GM18505 (cell line): Measurements from ENCODE around the gene CEACAM19.
"Not testable (repeated sequence)": the region's sequence is repeated elsewhere in the genome, so short reads cannot be mapped to it uniquely, and the experiment has no call there.

ENCODE experiments used
- ATAC-seq: cut with Tn5 transposase; IDR thresholded peaks from one replicate; pipeline ENCODE4 v1.9.1; 2021; ENCODE audit not compliant: unreplicated experiment
- POLR2A ChIP-seq: IDR thresholded peaks from 4 replicates; pipeline ENCODE4 v1.6.1; 2011; ENCODE audit warnings: borderline replicate concordance; ENCODE audit not compliant: insufficient read depth, insufficient read length; ENCODE audit errors: extremely low read depth

CEACAM19 gene

DNA sequence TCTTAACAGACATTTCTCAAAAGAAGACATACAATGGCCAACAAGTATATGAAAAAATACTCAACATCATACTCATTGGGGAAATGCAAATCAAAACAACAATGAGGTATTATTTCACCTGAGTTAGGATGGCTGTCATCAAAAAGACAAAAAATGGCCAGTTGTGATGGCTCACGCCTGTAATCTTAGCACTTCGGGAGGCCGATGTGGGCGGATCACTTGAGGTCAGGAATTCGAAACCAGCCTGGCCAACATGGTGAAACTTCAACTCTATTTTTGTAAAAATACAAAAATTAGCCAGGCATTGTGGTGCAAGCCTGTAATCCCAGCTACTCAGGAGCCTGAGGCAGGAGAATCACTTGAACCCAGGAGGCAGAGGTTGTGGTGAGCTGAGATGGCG, 49.7 kb downstream of the CEACAM19 start:
- ATAC-seq, result no peak

DNA sequence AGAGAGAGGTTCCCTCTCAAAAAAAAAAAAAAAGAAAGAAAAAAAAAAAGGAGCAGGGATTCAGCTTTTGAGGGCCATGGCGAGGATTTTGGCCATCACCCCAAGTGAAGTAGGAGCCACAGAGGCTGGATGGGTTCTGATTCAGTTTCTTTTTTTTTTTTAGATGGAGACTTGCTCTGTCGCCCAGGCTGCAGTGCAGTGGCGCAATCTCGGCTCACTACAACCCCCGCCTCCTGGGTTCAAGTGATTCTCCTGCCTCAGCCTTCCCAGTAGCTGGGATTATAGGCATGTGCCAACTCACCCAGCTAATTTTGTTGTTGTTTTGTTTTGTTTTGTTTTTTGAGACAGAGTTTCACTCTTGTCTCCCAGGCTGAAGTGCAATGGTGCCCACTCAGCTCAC, 50.1 kb downstream of the CEACAM19 start:
- ATAC-seq, result not testable (repeated sequence)

More for the DNA sequence above, 49.7 kb downstream of the CEACAM19 start:
- TF ChIP-seq POLR2A, result no peak

GRCh38 chr19:44722131-44723121, 51.1 kb downstream of the CEACAM19 start:
- TF ChIP-seq POLR2A, result no peak
- ATAC-seq, result no peak

- peak; percentile 35 for ATAC-seq
- no peak for TF ChIP-seq POLR2A
These were observed 52.1 kb downstream of the CEACAM19 start for GRCh38 chr19:44723299-44723951.

GRCh38 chr19:44723952-44724319, 52.7 kb downstream of the CEACAM19 start:
- ATAC-seq, result peak; percentile 47
- no peak for TF ChIP-seq POLR2A

DNA sequence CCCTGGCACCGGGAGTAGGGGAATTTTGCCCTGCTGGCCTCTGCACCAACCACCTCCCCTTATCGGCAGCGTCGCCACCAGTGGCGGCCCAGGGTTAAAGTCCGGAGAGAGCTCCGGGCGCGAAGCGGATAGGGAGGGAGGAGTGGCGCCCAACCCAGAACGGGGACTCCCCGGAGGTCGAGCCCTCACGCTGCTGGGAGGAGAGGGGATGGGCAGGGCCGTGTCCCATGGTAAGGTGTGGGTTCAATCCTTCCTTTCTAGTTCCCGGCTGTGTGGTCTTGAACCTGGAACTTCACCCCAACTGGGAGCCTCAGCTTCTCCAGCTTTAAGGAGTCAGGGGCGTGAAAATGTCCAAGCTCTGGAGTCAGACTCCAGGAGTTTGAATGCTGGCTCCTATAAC, 54.0 kb downstream of the CEACAM19 start:
- no peak for ATAC-seq
- no peak for TF ChIP-seq POLR2A

- TF ChIP-seq POLR2A, result no peak
- no peak for ATAC-seq
These were observed 54.4 kb downstream of the CEACAM19 start for GRCh38 chr19:44725684-44726083.

DNA sequence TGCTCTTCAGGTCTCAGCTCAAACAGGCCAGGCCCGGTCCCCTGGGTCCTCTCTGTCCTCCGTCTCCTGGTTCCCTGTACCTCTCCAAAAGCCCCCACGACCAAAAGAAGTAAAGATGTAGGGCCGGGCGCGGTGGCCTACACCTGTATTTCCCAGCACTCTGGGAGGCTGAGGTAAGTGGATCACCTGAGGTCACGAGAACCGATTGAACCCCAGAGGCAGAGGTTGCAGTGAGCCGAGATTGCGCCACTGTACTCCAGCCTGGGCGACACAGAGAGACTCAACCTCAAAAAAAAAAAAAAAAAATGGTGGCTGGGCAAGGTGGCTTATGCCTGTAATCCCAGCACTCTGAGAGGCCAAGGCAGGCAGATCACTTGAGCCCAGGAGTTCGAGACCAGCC, 55.2 kb downstream of the CEACAM19 start:
- no peak for ATAC-seq
- TF ChIP-seq POLR2A, result no peak

DNA sequence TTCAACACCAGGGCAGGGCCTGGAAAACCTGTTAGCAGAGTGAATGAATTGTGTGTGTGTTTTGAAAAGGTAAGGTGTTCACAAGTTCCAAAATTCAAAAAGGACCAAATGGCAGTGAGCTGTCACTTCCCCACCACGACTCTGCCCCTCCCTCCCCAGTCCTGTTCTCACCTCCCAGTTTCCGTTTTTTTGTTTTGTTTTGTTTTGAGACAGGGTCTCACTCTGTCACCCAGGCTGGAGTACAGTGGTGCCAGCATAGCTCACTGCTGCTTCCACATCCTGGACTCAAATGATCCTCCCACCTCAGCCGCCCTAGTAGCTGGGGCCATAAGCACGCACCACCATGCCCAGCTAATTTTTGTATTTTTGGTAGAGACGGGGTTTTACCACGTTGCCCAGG, 56.9 kb downstream of the CEACAM19 start:
- no peak for ATAC-seq
- no peak for TF ChIP-seq POLR2A

GRCh38 chr19:44729516-44730033, 58.3 kb downstream of the CEACAM19 start:
- no peak for TF ChIP-seq POLR2A
- ATAC-seq, result no peak

DNA sequence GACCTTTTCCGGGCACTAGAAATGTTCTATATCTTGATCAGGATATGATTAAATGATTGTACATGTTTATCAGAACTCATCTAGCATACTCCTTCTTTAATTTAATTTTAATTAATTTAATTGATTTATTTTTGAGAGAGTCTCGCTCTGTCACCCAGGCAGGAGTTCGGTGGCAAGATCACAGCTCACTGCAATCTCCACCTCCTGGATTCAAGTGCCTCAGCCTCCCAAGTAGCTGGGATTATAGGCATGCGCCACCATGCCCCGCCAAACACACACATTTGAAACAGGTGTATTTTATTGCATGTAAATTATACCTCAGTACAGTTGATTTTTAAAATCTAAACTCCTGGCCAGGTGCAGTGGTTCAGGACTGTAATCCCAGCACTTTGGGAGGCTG, 59.8 kb downstream of the CEACAM19 start:
- no peak for ATAC-seq
- no peak for TF ChIP-seq POLR2A

DNA sequence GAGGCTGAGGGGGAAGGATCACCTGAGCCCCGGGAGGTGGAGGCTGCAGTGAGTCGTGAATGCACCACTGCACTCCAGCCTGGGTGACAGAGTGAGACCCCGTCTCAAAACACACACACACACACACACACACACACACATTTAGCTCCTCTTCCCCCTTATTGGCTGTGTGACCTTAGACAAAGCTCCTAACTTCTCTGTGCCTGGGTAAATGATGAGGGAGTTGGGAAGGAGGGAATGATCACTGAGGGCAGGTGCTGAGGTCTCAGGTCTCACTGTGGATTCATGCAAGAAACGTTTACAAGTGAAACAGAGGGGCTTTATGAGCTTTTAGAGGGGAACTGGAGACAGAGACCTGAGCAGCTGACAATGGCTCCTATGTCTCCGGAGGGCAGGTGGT, 60.3 kb downstream of the CEACAM19 start:
- no peak for TF ChIP-seq POLR2A
- no peak for ATAC-seq

GRCh38 chr19:44732235-44733014, 61.1 kb downstream of the CEACAM19 start:
- TF ChIP-seq POLR2A, result no peak
- ATAC-seq, result no peak
